Middle frontal gyrus (tissue), 1 donor: Measurements from ENCODE around the gene SLC16A7.

Experiments used
- DNase-seq: peaks from one replicate; pipeline ENCODE4 v3.0.0-alpha.2; 2015; ENCODE audit warnings: low spot score; ENCODE audit errors: extremely low spot score

The SLC16A7 gene

DNA sequence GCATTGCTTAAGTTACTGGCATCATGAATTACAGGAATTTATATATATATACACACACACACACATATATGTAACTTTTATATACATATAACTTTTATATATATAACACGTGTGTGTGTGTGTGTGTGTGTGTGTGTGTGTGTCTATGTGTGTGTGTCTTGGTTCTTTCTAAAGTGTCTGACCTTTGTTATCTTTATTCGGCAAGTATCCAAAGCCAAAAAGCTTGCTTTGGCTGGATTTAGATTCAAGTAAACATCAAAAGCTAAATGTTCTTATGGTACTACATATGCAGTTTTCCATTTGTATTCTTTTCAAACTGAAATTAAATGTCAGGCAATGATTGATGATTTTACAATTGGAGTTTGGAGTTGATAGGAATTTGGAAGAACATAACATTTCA, 69.9 kb downstream of the SLC16A7 start:
- DNase-seq: no peak

DNA sequence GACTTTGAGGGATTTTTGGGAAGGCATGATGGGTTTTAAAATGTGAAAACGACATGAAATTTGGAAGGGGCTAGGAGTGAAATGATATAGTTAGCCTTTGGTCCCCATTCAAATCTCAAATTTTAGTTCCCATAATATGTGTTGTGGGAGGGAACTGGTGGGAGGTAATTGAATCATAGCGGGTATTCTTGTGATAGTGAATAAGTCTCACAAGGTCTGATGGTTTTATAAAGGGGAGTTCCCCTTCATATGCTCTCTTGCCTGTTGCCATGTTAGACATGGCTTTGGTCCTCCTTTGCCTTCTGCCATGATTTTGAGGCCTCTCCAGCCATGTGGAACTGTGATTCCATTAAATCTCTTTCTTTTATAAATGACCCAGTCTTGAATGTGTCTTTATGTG, 72.8 kb downstream of the SLC16A7 start:
- no peak for DNase-seq

DNA sequence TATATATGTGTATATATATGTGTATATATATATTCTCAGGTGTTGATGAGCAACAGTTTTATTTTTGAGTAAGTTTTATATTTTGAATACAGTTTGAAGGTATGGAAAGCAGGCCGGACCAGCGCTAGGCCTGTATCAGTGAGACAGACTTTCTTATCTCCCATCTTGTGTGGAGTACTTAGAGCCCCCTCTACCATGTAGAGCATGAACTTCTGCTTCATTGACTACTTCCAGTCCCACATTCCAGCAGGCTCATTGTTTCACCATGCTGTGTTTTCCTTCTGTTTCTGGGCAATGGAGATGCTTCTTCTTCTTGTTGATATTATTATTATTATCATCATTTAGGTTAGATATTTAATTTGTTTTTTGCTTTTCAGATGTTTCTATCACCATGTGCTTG, 76.4 kb downstream of the SLC16A7 start:
- DNase-seq: no peak

DNA sequence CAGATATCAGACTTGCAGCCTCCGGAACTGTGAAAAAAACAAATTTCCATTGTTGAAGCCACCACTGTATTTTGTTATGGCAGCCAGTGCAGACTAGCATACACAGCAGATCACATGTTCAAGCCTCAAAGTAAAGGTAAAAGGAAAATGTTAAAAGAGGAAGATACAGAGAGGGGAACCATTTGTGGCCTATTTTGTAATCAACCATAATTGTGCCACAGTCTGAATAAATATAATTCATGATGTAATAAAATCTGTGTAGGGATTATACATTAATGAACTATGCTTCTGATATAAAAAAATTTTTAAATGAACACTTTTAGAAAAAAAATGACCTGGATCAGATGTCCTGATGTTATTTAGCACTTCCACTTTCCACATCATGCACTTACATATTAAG, 79.6 kb downstream of the SLC16A7 start:
- DNase-seq: no peak

DNA sequence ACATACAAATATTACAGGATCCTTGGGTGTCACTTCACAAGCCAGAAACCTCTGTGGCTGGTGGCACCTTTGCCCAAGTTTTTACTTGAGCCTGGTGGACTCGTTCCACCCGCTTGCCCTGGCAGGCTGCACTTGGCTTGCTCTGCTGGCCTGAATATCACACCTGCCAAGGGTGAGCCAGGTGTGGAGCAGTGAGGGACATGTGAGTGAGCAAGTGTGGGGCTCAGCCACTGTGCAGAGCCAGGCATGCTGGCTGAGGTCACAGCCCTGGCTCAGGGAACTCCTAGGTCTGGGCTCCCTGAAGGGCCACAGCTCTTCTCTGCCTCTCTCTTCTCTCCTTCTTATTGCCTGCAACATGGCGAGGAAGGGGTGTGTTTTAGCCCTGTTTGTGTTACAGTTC, 82.0 kb downstream of the SLC16A7 start:
- no peak for DNase-seq

DNA sequence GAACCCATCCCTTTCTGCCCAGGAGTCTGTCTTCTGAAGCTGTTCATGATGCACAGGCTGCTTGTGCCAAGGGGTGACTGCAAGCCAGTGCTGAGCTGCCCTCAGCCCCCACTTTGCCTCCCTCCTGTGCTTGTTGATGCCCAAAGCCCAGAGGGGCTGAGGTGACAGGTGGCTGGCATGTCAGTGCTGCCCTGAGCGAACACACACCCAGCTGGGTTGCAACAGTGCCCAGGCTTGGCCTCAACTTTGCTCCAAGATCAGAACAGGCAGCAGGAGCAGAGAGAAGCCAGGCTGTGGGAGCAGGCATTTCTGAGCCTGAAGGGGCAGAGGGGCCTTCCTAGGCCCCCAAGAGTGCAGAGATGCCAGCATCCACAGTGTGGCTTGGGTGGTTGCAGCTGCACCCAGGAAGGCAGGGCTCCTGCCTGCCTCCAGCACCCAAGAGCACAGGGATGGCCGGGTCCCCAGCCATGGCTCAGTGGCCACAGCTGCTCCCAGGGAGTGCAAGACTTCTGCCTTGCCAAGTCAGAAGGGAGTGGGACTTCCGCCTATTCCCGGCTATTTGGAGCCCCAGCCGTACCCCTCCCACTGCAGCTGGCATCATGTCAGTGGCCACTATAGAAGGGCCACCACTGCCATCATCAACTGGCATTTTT, 83.1 kb downstream of the SLC16A7 start:
- no peak for DNase-seq

DNA sequence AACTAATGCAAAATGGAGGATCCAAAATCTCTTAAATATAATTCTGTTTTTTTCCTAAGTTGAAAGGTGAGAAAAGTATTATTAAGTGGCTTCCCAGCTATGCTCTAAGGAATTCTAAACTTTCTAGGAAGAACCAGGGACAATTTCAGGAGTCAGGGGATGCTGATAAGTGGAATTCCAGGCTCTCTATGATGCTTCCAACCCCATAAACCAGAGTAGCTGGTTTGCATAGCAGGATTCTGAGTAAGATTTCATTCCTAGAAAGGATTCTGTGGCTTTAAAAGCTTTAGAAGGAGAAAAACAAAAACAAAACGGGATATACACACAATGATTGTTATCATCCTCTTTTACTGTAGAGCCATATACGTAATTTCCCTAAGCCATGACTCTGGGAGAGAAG, 93.9 kb downstream of the SLC16A7 start:
- no peak for DNase-seq

DNA sequence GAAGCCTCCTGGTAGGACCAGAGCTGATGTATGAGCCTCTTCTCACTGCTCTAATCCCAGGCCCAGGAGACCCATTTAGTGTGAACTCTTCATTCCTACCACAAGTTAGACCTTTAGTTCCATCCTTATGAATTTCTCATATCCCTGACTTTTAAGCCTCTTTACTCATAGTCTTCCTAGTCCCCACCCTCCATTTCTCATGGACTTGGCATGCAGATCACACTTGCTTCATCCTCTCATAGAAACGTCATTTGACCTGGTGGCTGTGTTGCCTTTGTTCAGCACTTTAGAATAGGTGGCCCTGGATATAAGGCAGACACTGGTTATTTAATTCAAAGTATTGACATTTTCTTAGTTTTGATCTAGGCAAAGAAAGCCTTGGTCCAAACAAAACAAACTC, 99.5 kb downstream of the SLC16A7 start:
- no peak for DNase-seq

- DNase-seq: no peak
Measured at GRCh38 chr12:59698600-59698999, 102.8 kb downstream of the SLC16A7 start.

DNA sequence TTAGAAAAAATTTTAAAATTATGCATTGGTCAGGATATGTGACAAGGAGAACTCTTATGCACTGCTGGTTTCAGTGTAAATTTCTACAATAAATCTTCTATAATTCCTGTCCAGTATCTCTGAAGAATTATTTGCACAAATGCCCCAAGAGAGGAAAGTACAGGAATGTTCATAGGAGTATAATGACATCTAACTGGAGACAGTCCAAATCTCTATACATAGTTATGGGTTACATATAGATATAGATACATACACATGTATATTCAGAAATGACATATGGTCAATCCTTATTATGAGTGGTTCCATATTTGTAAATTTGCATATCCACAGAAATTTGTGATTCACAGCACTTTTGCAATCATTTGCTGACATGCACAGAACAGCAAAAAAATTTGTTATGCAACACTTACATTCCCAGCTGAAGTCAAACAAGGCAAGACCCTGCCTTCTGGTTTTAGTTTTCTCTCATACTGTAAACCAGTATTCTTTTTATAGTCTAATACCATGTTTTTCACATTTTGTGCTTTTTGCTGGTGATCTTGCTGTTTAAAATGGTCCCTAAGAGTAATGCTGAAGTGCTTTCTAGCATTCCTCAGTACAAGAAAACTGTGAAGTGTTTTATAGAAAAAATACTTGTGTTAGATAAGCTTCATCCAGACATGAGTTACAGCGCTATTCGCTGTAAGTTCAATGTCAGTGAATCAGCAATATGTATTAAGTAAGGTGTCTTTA, 103.8 kb downstream of the SLC16A7 start:
- DNase-seq: no peak

DNA sequence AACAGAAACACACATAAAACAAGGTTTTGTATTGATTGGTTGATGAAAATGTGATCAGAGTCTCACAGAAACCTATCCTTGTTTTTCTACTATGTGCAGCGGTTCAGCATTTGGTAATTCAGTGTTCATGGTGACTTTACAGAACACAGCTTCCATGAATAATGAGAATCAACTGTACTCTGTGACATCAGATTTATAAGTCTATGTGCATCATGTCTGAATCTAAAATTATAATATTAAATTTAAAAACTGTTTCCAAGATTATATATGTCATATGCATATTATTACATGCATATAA, 104.3 kb downstream of the SLC16A7 start:
- DNase-seq: no peak

DNA sequence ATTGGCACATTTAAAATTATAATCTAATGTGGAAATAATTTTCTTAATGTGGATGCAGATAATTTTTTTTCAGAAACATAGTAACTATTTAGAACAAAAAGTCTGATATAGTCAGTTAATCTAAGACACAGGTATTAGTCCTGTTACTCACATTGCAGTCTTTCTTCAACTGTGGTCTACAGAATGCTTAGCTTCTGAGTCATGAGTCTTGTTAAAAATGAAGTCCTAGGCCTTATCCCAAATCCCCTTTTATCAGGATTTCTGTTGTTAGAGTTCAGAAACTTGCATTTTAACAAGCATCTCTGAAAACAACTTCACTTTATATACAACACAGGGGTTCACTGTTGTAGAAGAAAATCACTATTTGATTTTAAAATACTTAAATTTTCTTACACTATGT, 112.2 kb downstream of the SLC16A7 start:
- no peak for DNase-seq

- no peak for DNase-seq
Measured at GRCh38 chr12:59708484-59708883, 112.7 kb downstream of the SLC16A7 start.

DNA sequence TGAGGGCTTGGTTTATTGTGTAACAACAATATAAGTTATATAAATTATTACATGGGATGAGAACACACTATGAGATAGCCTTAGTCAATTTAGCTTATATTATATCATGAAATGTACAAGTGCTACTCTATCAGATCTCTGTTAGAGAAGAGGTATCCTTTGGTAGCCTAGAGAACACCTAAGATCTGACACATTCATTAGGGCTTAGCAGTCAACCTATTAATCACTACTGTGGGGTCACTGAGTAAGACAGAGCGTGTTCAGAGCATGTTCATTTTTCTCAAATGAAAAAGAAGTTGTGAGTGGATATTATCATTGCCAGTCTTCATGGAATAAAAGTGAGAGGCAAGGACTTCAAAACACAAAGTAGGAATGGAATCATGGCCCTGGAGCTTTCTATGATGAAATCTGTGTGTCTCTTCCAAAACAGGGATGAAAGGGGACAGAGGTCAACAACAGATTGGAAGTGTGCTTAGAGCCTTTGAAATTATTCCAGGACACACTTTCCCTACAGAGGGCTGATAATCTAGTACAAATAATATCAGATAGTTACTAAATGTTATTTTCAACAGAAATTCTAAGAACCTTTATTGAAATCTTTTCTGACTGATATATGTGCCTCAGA, 114.3 kb downstream of the SLC16A7 start:
- no peak for DNase-seq

- no peak for DNase-seq
Measured at GRCh38 chr12:59710964-59711363, 115.1 kb downstream of the SLC16A7 start.

DNA sequence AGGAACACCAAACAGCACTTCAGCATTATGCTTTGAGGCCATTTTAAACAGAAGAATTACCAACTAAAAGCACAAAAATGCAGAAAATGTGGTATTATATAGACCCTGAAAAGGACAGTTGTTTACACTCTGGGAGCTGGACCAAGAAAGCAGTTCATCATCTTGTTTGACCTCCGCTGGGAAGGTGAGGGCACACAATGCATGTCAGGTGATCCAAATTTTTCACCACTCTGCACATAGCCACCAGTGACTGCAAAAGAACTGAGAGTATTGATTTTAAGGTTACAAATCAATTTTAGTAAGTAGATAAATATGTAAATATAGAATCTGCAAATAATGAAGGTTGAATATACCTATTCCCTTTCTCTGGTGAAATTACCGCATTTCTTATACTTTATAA, 119.6 kb downstream of the SLC16A7 start:
- DNase-seq: no peak

GRCh38 chr12:59716043-59716442, 120.2 kb downstream of the SLC16A7 start:
- DNase-seq: no peak

DNA sequence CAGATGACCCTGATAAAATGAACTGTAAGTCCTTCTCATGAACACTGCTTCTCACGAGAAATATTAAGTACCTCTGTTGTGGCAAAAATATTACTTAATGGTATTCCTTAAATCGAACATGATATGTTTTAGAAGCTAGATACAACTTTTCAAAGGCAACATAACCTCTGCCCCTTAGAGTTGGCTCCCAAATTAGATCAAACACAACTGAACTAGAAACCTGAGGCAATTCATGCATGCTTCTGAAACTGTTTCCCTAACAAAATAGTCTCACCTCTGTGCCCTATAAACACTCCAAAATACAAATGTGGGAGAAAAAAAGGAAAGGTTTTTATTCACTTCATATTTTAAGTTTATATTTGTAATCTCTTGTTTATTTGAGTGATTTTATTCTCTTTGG, 121.6 kb downstream of the SLC16A7 start:
- no peak for DNase-seq

DNA sequence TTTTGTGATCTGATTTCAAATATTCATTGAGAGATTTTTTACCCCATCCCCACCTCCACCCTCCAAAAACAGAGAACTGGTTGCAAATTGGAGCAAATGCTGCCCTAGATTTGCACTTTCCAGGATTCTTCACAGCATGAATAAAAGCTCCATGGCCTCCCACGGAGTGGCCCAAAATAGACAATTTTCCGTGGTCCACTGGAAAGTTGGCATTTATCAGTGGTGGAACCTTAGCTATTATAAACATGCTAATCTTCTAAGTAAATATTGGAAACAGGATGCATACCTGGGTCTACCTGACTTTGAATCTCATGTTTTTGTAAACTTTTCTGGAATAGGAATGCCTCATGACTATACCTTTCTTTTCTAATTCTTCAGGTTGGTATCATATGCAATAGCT, 123.9 kb downstream of the SLC16A7 start:
- DNase-seq: no peak

- DNase-seq: no peak
Measured at GRCh38 chr12:59723520-59723919, 127.7 kb downstream of the SLC16A7 start.

GRCh38 chr12:59724011-59724695, 128.3 kb downstream of the SLC16A7 start:
- no peak for DNase-seq

GRCh38 chr12:59733200-59733599, 137.4 kb downstream of the SLC16A7 start:
- no peak for DNase-seq
